Measurements from ENCODE around the gene GPAM.

GPAM gene

DNA sequence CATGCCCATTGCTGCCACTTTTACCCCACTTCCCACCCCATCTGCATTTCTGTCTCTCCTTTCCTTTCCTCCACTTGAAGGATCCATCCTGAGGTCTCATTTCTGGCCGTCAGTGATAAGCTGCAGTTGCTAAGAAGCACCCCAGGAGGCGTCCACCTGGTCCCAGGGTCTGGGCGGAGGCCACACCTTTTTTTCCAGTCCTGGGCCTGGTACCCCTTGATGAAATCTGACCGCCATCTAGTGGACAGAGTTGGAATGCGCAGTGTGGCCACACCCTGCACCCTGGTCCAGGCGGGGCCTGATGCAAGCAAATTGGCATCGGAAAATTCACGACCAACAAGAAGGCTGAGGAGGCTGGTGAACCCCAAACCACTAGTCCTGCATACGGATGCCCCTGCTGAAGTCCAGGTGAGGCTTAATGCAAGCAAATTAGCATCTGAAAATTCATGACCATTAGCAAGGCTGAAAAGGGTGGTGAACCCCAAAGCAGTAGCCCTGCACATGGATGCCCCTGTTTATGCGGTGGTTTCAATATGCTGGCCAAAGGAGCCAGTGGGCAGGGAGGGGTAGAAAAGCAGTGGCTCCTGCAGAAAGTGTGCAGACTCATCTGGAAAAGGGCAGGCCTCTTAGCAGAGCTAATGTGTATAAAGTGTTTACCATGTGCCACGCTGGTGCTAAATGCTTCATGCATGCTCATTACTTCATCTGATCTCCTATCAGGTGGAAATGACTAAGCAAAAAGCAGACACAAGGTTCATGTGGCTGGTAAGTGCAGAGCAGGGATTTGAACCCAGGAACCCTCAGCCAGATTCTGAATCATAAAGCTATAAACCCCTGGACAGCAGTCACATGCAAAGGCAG lies 43.2 kb downstream of the GPAM start:
- POLR2A ChIA-PET (ENCODE audit: low non-redundant PET), result no interaction called here

DNA sequence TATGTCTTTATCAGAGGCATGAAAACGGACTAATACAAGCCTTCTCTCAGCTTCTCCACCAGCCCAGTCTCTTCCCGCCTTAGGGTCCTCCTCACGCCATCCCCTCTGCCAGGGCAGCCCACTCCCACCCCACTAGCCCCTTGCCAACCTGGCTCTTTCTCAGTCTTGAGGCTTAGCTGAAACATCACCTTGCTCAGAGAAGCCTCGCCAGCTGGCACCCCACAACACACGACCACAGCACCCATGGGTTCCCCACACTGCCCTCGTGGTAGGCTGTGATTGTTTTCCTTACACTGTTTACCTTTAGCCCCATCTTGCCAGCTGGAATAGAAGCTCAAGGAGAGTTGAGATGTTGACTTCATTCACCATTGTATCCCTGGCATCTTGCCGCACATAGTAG lies 44.4 kb downstream of the GPAM start:
- ChIA-PET POLR2A (ENCODE audit: low non-redundant PET) (no interaction called here), CTCF (interaction anchor here (0.7 to 2.1 kb wide), 5 partner anchors 9 to 1433 kb away, joined by 3 to 8 read pairs (median 3); no protein-coding TSS in a partner anchor)
- no peak overlapping the region for H3K27ac ChIP-seq
- TF ChIP-seq, protein P1, sequence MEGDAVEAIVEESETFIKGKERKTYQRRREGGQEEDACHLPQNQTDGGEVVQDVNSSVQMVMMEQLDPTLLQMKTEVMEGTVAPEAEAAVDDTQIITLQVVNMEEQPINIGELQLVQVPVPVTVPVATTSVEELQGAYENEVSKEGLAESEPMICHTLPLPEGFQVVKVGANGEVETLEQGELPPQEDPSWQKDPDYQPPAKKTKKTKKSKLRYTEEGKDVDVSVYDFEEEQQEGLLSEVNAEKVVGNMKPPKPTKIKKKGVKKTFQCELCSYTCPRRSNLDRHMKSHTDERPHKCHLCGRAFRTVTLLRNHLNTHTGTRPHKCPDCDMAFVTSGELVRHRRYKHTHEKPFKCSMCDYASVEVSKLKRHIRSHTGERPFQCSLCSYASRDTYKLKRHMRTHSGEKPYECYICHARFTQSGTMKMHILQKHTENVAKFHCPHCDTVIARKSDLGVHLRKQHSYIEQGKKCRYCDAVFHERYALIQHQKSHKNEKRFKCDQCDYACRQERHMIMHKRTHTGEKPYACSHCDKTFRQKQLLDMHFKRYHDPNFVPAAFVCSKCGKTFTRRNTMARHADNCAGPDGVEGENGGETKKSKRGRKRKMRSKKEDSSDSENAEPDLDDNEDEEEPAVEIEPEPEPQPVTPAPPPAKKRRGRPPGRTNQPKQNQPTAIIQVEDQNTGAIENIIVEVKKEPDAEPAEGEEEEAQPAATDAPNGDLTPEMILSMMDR (conservative IDR thresholded peaks at IDR 0.05; ENCODE audit: low read depth), result no peak
- DNase-seq (ENCODE audit: low spot score), result no peak

More for the DNA sequence above, 43.2 kb downstream of the GPAM start:
- peak; percentile 93 for DNase-seq (ENCODE audit: low spot score)
- CTCF ChIA-PET, result interaction anchor here (0.5 to 2.1 kb wide), 9 partner anchors 10 to 1821 kb away, joined by 3 to 8 read pairs (median 4); no protein-coding TSS in a partner anchor
- TF ChIP-seq, protein P1 (conservative IDR thresholded peaks at IDR 0.05; ENCODE audit: low read depth), result peak; percentile 88
- H3K27ac ChIP-seq, result no peak overlapping the region

DNA sequence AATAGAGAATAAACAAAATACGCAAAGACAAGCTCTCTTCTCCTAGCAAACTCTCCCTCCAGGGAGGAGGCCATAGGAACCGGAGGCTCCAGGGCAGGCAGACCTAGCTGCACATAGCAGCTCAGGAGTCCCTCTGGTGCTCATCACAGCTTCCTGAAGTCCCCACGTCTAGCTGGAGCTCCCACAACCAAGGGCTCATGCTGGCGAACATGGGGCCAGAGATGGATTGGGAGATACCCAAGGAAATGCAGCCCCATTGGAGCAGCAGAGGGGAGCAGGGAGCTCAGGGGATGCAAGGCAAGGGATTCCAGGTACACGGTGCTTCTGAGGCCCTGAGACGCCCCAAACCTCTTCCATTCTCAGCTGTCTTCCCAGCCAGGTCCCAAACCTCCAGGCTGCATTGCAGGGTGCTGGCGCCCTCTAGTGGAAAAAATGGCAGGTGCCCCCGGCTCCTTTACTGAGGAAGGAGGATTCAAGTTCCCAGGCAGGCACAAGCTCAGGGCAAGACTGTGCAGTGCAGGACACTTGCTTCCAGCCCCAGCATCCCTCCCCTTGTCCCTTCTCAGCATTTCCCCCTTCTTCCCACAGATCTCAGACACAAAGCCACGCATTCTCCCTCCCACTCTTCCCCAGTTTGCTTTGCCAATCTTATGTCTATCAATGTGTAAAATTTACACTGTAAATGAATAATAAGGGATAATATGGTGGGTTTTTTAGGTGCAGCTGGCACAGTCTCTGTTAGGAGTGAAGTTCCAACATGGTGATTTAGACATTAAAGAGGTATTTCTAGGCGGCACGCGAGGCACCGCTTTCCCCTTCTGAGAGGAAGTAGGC lies 46.2 kb downstream of the GPAM start:
- no peak overlapping the region for H3K27ac ChIP-seq
- CTCF ChIA-PET, result interaction anchor here (0.6 to 2.2 kb wide), 44 partner anchors 9 to 1394 kb away, joined by 3 to 15 read pairs (median 4); partner anchors contain the start of gene ADRA2A
- POLR2A ChIA-PET (ENCODE audit: low non-redundant PET), result no interaction called here
- TF ChIP-seq, protein P1 (conservative IDR thresholded peaks at IDR 0.05; ENCODE audit: low read depth), result peak; percentile 86
- peak; percentile 93 for DNase-seq (ENCODE audit: low spot score)

DNA sequence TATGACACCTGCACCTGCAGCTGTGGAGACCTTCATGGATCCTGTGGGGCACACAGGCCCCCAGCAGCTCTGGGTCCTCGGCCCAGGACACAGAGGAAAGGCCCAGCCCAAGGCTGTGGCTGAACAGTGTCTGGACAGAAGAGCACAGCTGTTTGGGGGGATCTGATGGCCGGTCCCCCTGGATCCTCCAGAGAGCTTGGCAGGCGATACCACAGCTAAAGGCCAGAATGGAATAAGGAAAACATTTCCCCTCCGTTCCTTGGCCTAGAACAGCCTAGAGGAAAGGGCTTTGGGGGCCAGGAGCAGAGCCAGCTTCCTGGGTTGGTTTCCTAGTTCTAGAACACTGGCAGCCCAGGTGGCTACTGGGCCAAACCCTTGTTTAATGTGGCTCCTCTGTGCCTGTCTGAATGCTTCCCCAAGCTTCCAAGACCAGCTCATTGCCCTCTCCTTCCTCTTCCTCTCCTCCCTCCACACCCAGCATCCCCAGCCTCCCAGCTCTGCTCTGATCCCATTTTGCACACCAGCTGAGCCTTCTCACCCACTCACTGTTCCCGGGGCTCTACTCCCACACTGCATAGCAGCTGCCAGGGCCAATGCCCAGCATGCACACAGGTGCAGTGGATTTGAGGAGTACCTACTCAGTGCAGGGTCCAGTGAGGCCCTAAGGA lies 46.9 kb downstream of the GPAM start:
- TF ChIP-seq, protein P1 (conservative IDR thresholded peaks at IDR 0.05; ENCODE audit: low read depth), result no peak
- CTCF ChIA-PET, result interaction anchor here (0.5 to 2.2 kb wide), 34 partner anchors 9 to 1393 kb away, joined by 3 to 15 read pairs (median 4); partner anchors contain the start of gene ADRA2A
- POLR2A ChIA-PET (ENCODE audit: low non-redundant PET), result no interaction called here
- no peak overlapping the region for H3K27ac ChIP-seq
- no peak for DNase-seq (ENCODE audit: low spot score)

DNA sequence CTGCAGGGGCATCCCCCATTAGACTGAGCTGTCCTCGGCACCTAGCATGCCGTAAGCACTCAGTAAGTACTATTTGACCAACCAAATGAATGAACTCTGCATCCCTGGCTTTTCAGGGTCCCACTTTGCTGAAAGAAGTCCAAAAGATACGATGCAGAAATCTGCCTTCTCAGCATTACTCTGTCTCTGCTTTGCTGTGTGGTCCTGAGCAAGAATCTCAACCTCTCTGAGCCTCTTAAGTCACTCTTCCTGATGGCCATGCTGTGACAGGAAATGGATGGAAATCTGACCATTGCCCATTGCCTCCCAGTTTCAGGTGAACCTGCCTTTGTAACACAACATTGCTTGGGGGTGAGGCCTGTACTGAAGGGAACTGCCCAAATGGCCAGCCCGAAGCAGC lies 48.0 kb downstream of the GPAM start:
- TF ChIP-seq, protein P1 (conservative IDR thresholded peaks at IDR 0.05; ENCODE audit: low read depth), result no peak
- no peak overlapping the region for H3K27ac ChIP-seq
- CTCF ChIA-PET, result interaction anchor here (0.5 to 2.2 kb wide), 2 partner anchors 11 to 1224 kb away, joined by 4 to 15 read pairs; no protein-coding TSS in a partner anchor
- no peak for DNase-seq (ENCODE audit: low spot score)
- POLR2A ChIA-PET (ENCODE audit: low non-redundant PET), result no interaction called here

DNA sequence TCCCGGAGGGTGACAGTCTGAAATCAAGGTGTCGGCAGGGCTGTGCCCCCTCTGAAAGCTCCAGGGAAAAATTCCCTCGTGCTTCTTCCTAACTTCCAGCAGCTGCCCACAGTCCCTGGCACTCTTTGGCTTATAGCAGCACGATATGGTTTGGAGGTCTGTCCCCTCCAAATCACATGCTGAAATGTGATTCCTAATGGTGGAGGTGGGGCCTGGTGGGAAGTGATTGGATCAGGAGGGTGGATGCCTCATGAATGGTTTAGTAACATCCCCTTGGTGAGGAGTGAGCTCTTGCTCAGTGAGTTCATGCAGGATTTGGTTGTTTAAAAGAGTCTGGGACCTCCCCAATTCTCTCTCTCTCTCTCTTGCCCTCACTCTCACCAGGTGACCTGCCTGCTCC lies 51.1 kb downstream of the GPAM start:
- ChIA-PET CTCF (no interaction called here), POLR2A (ENCODE audit: low non-redundant PET) (no interaction called here)
- no peak for DNase-seq (ENCODE audit: low spot score)
- TF ChIP-seq, protein P1 (conservative IDR thresholded peaks at IDR 0.05; ENCODE audit: low read depth), result no peak
- H3K27ac ChIP-seq, result no peak overlapping the region
